GM18868 (cell line): ENCODE results near the gene CEP112.

Experiments used
- ATAC-seq: cut with Tn5 transposase; IDR thresholded peaks from one replicate; pipeline ENCODE4 v1.9.1; 2021; ENCODE audit warnings: mild to moderate bottlenecking, moderate library complexity; ENCODE audit not compliant: unreplicated experiment

Gene CEP112

DNA sequence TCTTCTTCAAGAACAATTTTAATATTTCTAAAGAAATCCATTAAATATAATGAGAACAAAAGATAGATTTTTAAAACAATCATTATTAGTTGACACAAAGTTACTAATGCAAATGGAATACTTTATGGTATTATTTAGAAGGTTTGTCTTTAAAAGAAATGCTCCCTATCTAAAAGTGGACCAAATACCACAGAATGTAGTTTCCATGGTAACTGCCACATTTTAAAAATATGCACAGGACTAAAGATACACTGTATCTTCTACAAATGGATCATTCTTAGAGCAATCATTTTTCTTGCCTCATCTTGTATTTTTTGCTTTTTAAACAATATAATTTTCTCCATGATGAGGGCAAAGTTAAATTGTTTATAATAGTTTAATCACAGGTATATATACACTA lies 296.0 kb downstream of the CEP112 start:
- ATAC-seq: no peak

DNA sequence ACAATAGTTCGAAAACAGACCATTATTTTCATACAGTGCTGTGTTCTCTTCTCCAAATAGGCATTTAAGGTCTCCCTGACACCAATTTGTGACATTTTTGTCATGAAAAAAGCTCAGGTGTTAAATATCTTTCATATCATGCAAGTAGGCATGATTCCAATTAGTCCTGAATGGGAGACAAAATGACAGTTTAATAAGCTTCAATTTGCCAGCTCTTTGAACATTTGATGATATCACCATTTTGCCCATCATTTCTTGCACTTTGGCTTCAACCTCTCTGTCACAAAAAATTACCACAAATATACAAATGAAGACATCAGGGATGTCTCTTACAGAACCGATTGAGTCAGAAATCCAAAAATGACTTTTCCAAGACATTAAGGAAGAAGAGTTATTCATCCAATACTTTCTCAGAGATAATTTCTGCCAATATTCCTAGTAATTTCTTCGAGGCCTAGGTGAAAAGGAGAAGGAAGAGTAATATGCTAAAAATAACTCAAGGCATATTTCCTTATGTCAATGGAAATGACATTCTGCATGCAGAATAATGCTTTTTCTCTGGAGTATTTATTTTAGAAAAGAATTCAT lies 298.1 kb downstream of the CEP112 start:
- no peak for ATAC-seq

DNA sequence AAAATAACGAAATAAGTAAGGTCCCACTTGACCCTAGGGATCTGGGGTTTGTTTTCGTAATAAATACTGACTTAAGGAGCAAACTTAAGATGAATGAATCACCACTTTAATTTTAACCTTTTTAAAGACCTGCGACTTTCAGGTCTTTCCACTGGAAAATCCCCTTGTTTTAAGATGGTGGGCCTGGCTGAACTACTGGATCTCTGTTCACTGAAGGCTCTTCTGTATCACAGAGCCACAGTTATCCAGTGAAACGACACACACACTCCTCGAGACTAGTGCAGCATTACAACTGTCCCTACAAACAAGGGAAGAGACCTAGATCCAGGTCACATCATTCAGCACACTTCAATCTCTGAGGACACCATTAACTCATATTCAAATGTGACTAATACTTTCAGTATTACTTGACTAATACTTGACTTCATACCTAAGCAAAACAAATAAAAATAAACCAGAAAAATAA lies 299.0 kb downstream of the CEP112 start:
- peak; percentile 76 for ATAC-seq

DNA sequence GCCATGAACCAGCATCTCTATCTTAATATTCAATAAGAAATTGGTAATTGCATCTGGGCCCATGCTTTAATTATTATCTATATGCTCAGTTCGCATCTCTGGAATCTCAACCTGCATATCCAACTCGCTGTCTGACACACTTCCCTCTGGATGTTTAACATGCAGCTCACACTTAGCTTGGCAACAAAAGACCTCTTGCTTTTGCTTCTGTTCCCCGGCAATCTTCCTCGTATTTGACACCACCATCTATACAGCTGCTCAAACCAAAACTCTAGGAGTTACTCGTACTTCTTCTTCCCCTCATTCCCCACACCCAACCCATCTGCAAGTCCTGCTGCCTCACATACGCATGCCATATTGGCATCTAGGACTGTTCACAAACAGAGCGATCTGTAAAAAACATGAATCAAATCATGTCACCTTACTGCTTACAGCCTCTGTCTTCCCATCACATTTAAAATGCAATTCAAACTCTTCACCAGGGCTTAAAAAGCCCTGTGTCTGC lies 300.6 kb downstream of the CEP112 start:
- ATAC-seq: no peak

GRCh38 chr17:65888649-65889048 lies 303.3 kb downstream of the CEP112 start:
- no peak for ATAC-seq

DNA sequence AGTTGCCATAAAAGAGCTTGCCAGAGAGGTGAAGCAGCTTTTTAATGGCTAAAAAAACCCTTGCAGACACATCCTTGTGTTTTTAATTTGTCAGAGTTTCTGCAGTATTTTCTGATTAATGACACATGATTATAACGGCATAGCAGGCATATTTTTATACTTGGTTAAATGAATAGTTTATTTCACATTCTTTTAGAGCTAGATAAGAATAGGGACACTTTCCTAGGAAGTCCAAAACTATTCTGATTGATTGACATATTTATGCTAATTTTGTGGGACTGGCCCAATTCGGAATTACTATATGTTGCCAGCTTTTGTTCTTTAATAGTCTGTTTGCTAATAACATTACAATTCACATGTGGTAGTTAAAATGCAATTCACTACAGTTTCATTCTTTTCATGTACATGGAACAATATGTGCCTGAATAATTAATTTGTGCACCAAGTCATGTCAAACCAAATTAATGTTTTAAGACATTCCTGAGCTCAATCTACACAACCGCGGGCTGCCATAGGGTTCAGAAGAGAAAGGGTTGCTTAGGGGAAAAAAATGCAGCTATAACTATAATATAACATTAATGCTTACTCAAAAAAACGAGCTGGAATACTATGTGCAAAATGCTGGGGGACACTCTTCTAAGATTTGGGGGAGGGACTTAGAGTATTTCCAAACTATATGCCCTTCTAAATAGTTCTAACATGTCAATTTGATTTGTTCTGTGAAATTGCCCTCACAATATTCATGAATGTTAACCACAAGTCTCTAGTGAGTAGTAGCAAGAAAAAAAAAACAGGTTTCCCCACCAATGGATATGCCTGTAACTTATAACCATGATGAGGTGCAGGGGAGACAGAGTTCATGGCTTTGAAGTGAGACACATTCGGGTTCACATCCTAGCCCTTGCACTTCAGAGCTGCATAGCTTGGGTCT lies 305.4 kb downstream of the CEP112 start:
- ATAC-seq: no peak

DNA sequence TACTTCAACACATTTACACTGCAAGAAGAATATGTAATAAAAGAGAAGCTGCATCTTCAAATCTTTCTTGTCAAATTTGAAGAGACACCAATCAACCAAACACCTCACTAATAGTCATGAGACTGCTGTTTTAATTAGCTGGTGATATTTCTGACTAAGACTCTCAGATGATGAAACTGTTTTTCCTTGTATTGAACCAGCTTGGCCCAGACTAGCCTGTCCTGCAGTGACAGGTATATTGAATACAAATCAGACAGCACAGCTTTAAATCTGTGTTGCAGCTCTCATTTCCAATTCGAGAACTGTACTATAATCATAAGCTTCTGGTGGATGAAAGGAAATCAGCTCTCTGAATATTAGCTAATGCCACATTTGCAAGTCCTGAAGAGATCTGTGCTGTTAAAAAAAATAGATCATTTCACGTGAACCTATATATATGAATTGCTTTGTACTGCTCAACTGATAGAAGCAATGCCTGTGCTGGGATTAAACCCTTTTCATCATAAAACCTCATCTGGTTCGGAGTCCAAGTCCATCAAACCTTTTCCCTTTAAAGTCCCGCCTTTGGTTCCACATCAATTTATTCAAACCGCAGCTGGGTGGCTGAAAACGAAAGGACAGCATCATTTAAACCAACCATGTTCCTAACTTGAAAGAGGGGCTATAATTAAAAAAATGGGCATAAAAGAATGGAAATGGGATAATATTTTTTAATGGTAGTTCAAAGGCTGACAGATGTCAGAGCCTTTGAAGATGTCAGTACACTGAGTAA lies 306.2 kb downstream of the CEP112 start:
- ATAC-seq: no peak

DNA sequence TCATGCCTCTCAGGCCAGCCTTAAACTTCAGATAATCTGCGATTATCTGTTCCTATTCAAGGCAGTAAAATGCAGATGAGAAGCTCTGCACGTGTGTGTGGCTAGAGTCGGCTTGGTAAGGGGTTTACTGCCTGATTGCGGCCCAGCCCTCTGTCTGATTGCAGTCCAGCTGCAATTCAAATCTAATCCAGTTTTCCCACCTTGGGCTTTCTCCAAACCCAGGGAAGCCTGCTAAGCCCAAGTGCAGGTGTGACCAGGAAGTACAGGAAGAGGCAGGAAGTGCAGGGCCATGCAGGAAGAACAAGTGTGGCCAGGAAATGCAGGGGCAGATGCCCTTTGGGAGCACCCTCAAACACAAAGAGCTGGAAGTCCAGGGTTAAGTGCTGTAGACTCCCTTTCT lies 314.9 kb downstream of the CEP112 start:
- no peak for ATAC-seq

GRCh38 chr17:65868881-65869280 lies 323.1 kb downstream of the CEP112 start:
- no peak for ATAC-seq

- ATAC-seq: no peak
Observed at GRCh38 chr17:65867014-65867413, 324.9 kb downstream of the CEP112 start.

DNA sequence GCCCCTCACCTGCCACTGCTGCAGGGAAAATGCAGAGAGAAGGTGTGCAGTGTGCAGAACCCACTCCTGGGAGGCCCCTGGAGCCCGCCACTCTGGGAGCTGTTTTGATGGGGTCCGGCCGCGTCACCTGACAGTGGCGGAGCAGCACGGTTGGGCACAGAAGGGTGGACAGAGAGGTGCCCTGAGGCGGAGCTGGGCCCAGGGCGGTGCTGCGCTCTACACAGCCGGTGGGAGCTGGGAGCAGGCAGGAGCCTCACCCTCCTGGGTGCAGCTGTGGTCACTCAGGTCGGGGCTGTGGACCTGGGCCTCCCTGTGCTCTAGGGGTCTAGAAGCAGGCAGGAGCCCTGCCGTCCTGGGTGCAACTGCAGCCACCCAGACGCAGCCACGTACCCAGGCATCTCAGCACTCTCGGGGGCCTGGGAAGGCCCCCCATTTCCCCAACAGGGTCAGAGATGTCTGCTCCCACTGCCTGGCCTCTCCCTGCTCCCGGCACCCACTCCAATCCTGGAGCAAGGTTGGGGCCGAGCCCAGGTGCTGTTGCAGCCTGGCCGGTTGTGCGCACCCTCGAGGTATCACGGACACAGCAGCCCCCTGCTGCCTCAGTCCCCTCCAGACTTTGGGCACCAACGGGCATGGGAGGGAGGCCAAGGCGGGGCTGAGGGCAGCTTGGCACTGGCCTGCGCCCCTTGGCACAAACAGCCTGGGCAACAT lies 326.1 kb downstream of the CEP112 start:
- ATAC-seq: no peak

DNA sequence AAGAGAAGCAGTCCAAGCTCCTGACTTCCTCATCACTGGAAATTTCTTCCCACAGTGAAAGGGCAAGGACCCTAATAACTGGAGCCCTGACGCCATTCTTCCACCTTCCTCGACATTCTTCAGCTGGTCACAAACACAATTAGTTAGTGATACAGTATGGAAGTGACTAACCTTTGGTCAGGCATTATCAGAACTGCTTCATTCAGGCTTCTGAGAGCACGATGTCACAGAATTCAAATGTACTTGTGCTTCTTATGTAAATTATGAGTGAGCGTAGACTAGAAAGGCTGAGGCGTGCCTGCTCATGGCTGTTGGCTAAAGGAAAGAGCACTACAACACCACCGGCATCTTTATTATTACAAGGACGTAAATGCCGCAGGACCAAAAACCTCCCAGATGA lies 327.5 kb downstream of the CEP112 start:
- ATAC-seq: no peak

DNA sequence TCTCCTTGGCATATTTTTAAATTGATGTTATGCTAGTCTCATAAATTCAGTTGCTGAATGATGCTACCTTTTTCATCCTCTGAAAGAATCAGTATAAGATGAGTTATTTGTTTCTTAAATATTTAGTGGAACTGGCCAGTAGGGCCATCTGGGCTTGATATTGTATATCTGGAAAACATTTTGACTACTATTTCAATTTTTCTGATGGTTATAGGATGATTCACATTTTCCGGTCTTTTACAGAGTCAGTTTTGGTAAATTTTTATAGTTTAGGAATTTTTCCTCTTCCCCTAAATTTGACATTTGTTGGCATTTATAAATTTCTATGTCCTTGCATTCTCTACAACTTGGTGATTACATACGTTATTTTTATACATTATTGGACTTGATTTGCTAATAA lies 334.2 kb downstream of the CEP112 start:
- ATAC-seq: no peak

GRCh38 chr17:65856865-65857264 lies 335.1 kb downstream of the CEP112 start:
- no peak for ATAC-seq

GRCh38 chr17:65855675-65856074 lies 336.3 kb downstream of the CEP112 start:
- ATAC-seq: no peak

GRCh38 chr17:65855245-65855644 lies 336.7 kb downstream of the CEP112 start:
- no peak for ATAC-seq

GRCh38 chr17:65853816-65854215 lies 338.1 kb downstream of the CEP112 start:
- ATAC-seq: no peak

DNA sequence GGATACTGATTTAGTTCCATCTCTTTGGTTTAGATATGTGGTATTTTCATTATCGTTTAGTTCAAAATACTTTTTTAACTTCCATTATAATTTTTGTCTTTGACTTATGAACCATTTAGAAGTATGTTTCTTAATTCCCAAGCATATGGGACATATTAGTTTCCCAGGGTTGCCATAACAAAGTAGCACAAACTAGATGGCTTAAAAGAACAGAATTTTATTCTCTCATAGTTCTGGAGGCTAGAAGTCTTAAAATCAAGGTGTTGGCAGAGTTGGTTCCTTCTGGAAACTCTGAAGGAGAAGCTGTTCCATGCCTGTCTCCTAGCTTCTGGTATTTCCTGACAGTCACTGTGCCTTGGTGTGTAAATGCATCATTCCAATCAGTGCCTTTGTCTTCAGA lies 339.0 kb downstream of the CEP112 start:
- no peak for ATAC-seq

- ATAC-seq: no peak
Observed at GRCh38 chr17:65851965-65852736, 339.8 kb downstream of the CEP112 start.

- peak; percentile 57 for ATAC-seq
Observed at GRCh38 chr17:65850486-65850885, 341.4 kb downstream of the CEP112 start.
